Panc1 (cell line): ENCODE results near the gene SPECC1L. TPM values are rescaled to one million over a fixed set of nuclear protein-coding genes. Genes with fewer than 3 reads are reported as not detected.

ENCODE experiments used
- ATAC-seq: fragments of 200-7000 bp; cut with Tn5 transposase; 2 replicates; pipeline ENCODE4 v1.9.1; 2020; ENCODE audit warnings: mild to moderate bottlenecking, moderate library complexity
- BruUV-seq: library from RNA; stranded (reverse); fragments of 400-500 nt; replicated peaks from 2 replicates; lab custom pipeline; 2021; lab: Mats Ljungman, UMichigan
- CTCF ChIA-PET: fragments of 300-600 bp; sonication (Branson Sonifier 250); formaldehyde crosslinking; loops from one replicate; lab custom pipeline; 2022; ENCODE audit warnings: antibody characterized with exemption; lab: Charles Lee
- POLR2A ChIA-PET: fragments of 300-600 bp; sonication (Branson Sonifier 250); formaldehyde crosslinking; loops from one replicate; lab custom pipeline; 2022; ENCODE audit warnings: antibody characterized with exemption; lab: Charles Lee
- DNase-seq: peaks from one replicate; pipeline ENCODE4 v3.0.0-alpha.2; 2010; ENCODE audit warnings: low read depth, low spot score
- H3K27ac ChIP-seq: 2 replicates; pipeline ENCODE4 v1.5.1; 2011; ENCODE audit warnings: mild to moderate bottlenecking, low read length, inconsistent platforms
- H3K27me3 ChIP-seq: fragments of 200-500 bp; sonication (Bioruptor generic); 2 replicates; pipeline ENCODE4 v1.6.0; 2014; ENCODE audit warnings: low read length, inconsistent platforms; ENCODE audit not compliant: control insufficient read depth, insufficient read depth
- H3K36me3 ChIP-seq: fragments of 200-500 bp; sonication (Bioruptor generic); 2 replicates; pipeline ENCODE4 v1.5.1; 2014; ENCODE audit warnings: inconsistent platforms, mild to moderate bottlenecking, low read length, moderate library complexity; ENCODE audit not compliant: control insufficient read depth, insufficient read depth
- H3K4me1 ChIP-seq: 2 replicates; pipeline ENCODE4 v1.5.1; 2011; ENCODE audit warnings: inconsistent platforms, mild to moderate bottlenecking, low read length, moderate library complexity; ENCODE audit not compliant: control insufficient read depth, insufficient read depth
- H3K4me3 ChIP-seq, 2 experiments: 2 replicates each; pipeline ENCODE4 v1.5.1; 2011 to 2012; ENCODE audit warnings: low read depth in 2 of 2, low read length in 2 of 2, mild to moderate bottlenecking in 2 of 2, inconsistent platforms in 1 of 2, moderate library complexity in 1 of 2
- H3K9me3 ChIP-seq: fragments of 200-500 bp; sonication (Bioruptor generic); 2 replicates; pipeline ENCODE4 v1.5.1; 2014; ENCODE audit warnings: low read depth, mild to moderate bottlenecking, inconsistent platforms, low read length, moderate library complexity; ENCODE audit not compliant: control insufficient read depth, insufficient read depth
- POLR2AphosphoS5 ChIP-seq: IDR thresholded peaks from 2 replicates; pipeline ENCODE4 v1.6.1; 2012; ENCODE audit warnings: mild to moderate bottlenecking, low read depth, low read length, moderate library complexity
- SIN3A ChIP-seq: IDR thresholded peaks from 2 replicates; pipeline ENCODE4 v1.6.1; 2012; ENCODE audit warnings: low read depth, mild to moderate bottlenecking, low read length, moderate library complexity, borderline replicate concordance; ENCODE audit not compliant: insufficient read depth
- TCF7L2 ChIP-seq: IDR thresholded peaks from 2 replicates; pipeline ENCODE4 v1.6.1; 2011; ENCODE audit warnings: mild to moderate bottlenecking, low read depth, low read length, inconsistent platforms
- in situ Hi-C: cut with HindIII; loops from 2 replicates; pipeline ENCODE4 v1.10.0; 2016; ENCODE audit warnings: low sequenced_read_pairs, low pct_unique_long_range_greater_than_20kb
- intact Hi-C: fragments of 100-400 bp; cut with micrococcal nuclease; formaldehyde crosslinking; loops from one replicate; pipeline ENCODE4 v1.10.0; 2022; ENCODE audit not compliant: unreplicated experiment
- total RNA-seq: library from RNA; stranded (reverse); gene quantifications from one replicate; pipeline ENCODE4 v1.2.1, GENCODE V29; 2021; ENCODE audit not compliant: unreplicated experiment
- TF ChIP-seq, protein P1 (sequence below), 2 experiments: IDR thresholded peaks; 2 replicates each; pipeline ENCODE4 v1.6.1; 2011 to 2012; ENCODE audit warnings: low read depth in 2 of 2, control low read depth in 1 of 2, low read length in 1 of 2, mild to moderate bottlenecking in 1 of 2, moderate library complexity in 1 of 2; ENCODE audit not compliant: insufficient read depth in 1 of 2
- TF ChIP-seq, protein P2 (sequence below): fragments of 450-650 bp; IDR thresholded peaks from 2 replicates; pipeline ENCODE4 v1.5.1; 2017; ENCODE audit warnings: mild to moderate bottlenecking

The SPECC1L gene
- total RNA-seq, 1 experiment from 2014 or later: 43.3 TPM

DNA sequence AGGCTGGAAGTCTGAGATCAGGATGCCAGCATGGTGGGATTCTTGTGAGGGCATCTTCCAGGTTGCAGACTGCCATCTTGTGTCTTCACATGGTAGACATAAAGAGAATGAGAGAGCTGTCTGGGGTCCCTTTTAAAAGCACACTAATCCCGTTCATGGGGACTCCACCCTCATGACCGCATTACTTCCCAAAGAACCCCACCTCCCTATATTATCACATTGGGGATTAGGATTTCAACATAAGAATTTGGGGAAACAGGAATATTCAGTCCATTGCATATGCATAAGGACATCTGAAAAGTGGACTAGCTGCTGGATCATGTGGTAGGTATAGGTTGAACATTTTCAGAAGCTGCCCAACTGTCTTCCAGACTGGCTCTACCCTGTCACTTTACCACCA lies 123.6 kb downstream of the SPECC1L start:
- Histone ChIP-seq H3K9me3 (no peaks in the 10 kb centered on the region), H3K27me3 (no peaks in the 10 kb centered on the region), H3K27ac (no peak overlapping the region), H3K36me3 (no peaks in the 10 kb centered on the region; the same call in 1 of the 2 replicates), H3K4me3 (no peak overlapping the region), H3K4me1 (peaks cover 3% of the 10 kb centered on the region; the same call in 1 of the 2 replicates)
- ATAC-seq: no peak
- BruUV-seq: no TSS peak
- intact Hi-C loops: no loop called here
- TF ChIP-seq POLR2AphosphoS5: no peak
- TF ChIP-seq, protein P1, sequence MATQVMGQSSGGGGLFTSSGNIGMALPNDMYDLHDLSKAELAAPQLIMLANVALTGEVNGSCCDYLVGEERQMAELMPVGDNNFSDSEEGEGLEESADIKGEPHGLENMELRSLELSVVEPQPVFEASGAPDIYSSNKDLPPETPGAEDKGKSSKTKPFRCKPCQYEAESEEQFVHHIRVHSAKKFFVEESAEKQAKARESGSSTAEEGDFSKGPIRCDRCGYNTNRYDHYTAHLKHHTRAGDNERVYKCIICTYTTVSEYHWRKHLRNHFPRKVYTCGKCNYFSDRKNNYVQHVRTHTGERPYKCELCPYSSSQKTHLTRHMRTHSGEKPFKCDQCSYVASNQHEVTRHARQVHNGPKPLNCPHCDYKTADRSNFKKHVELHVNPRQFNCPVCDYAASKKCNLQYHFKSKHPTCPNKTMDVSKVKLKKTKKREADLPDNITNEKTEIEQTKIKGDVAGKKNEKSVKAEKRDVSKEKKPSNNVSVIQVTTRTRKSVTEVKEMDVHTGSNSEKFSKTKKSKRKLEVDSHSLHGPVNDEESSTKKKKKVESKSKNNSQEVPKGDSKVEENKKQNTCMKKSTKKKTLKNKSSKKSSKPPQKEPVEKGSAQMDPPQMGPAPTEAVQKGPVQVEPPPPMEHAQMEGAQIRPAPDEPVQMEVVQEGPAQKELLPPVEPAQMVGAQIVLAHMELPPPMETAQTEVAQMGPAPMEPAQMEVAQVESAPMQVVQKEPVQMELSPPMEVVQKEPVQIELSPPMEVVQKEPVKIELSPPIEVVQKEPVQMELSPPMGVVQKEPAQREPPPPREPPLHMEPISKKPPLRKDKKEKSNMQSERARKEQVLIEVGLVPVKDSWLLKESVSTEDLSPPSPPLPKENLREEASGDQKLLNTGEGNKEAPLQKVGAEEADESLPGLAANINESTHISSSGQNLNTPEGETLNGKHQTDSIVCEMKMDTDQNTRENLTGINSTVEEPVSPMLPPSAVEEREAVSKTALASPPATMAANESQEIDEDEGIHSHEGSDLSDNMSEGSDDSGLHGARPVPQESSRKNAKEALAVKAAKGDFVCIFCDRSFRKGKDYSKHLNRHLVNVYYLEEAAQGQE (IDR thresholded peaks at IDR 0.05; ENCODE audit: insufficient read depth in 1 of 2, low read depth in 2 of 2, low read length in 1 of 2): no peak
- TF ChIP-seq, protein P2, sequence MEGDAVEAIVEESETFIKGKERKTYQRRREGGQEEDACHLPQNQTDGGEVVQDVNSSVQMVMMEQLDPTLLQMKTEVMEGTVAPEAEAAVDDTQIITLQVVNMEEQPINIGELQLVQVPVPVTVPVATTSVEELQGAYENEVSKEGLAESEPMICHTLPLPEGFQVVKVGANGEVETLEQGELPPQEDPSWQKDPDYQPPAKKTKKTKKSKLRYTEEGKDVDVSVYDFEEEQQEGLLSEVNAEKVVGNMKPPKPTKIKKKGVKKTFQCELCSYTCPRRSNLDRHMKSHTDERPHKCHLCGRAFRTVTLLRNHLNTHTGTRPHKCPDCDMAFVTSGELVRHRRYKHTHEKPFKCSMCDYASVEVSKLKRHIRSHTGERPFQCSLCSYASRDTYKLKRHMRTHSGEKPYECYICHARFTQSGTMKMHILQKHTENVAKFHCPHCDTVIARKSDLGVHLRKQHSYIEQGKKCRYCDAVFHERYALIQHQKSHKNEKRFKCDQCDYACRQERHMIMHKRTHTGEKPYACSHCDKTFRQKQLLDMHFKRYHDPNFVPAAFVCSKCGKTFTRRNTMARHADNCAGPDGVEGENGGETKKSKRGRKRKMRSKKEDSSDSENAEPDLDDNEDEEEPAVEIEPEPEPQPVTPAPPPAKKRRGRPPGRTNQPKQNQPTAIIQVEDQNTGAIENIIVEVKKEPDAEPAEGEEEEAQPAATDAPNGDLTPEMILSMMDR: no peak
- DNase-seq: no peak
- ChIA-PET POLR2A (no interaction called here), CTCF (no interaction called here)
- in situ Hi-C loops: no loop called here

DNA sequence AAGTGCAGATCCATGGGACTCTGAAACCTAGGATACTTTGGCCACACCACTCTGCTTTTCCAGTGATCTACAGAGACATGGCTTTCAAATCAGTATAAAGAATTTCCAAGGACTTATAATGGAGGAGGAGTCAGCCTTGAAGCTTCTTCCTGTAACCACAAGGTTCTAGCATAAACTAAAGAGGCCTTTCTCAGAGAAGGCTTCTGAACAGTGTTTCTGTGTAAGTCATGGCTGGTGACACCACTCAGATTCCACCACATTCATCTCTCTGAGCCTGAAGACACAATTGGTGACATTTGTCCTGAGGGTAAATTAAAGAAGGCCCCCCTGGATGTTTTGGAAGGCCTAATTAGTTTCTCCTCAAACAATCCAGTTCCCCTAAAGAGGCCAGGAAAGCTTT lies 127.8 kb downstream of the SPECC1L start:
- no peak overlapping the region for H3K27ac ChIP-seq
- DNase-seq (no peak), ATAC-seq (no peak)
- no peaks in the 10 kb centered on the region for H3K27me3 ChIP-seq
- TF ChIP-seq, protein P2: no peak
- TF ChIP-seq, protein P1 (IDR thresholded peaks at IDR 0.05; ENCODE audit: insufficient read depth in 1 of 2, low read depth in 2 of 2, low read length in 1 of 2): no peak
- no peak for TF ChIP-seq POLR2AphosphoS5
- TF ChIP-seq SIN3A: no peak
- TF ChIP-seq TCF7L2: no peak
- no peaks in the 10 kb centered on the region; the same call in 1 of the 2 replicates for H3K36me3 ChIP-seq
- in situ Hi-C loops (no loop called here), intact Hi-C loops (no loop called here)
- BruUV-seq: no TSS peak
- CTCF ChIA-PET: no interaction called here
- no peaks in the 10 kb centered on the region for H3K9me3 ChIP-seq
- H3K4me3 ChIP-seq: no peak overlapping the region
- H3K4me1 ChIP-seq: peaks cover 14% of the 10 kb centered on the region
- POLR2A ChIA-PET: no interaction called here
